Hypothalamus (tissue), 51 donors: ENCODE measurements around the gene CD27.
A peak's percentile ranks its signal among the peaks of the same experiment; 100 is the strongest.
"Not testable (repeated sequence)": the region's sequence is repeated elsewhere in the genome, so short reads cannot be mapped to it uniquely, and the experiment has no call there.

Experiments used
- DNase-seq, 51 donors: peaks; one replicate each; lab custom pipeline; 2025; lab: John Stamatoyannopoulos, UW

Gene CD27

DNA sequence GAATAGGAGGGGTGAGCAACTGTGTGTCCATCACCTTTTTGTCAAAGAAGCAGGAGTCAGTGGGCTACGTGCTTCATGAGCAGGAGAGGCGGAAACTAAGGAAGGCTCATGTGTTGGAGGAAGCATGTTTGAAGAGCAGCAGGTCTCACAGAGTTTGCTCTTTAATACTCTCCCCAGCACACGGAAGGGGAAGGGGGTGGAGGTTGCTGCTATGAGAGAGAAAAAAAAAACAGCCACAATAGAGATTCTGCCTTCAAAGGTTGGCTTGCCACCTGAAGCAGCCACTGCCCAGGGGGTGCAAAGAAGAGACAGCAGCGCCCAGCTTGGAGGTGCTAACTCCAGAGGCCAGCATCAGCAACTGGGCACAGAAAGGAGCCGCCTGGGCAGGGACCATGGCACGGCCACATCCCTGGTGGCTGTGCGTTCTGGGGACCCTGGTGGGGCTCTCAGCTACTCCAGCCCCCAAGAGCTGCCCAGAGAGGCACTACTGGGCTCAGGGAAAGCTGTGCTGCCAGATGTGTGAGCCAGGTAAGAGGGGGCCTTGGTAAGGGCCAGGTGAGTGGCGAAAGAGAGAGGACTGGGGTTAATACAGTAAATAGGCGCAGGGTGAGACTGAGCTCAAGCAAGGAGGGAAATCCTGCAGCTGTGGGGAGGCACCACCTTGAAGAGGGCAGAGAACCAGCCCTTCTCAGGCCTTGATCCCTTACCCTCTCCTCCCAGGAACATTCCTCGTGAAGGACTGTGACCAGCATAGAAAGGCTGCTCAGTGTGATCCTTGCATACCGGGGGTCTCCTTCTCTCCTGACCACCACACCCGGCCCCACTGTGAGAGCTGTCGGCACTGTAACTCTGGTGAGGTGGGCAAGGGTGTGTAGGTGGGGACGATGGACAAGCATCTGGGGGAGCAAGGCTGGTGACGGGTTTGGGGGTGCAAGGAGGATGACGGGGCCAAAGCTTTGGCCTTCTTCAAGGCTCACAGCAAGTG, at the start of gene CD27:
Gene CD27, plus strand, starts transcription at position 252 of the 985 bp plus-strand sequence. Its CDS starts 141 bp downstream, at position 393.
- peak in 1 of 51 donors; percentile 100 for DNase-seq

GRCh38 chr12:6396031-6396430, 48.7 kb upstream of the CD27 start:
- DNase-seq = no peak

DNA sequence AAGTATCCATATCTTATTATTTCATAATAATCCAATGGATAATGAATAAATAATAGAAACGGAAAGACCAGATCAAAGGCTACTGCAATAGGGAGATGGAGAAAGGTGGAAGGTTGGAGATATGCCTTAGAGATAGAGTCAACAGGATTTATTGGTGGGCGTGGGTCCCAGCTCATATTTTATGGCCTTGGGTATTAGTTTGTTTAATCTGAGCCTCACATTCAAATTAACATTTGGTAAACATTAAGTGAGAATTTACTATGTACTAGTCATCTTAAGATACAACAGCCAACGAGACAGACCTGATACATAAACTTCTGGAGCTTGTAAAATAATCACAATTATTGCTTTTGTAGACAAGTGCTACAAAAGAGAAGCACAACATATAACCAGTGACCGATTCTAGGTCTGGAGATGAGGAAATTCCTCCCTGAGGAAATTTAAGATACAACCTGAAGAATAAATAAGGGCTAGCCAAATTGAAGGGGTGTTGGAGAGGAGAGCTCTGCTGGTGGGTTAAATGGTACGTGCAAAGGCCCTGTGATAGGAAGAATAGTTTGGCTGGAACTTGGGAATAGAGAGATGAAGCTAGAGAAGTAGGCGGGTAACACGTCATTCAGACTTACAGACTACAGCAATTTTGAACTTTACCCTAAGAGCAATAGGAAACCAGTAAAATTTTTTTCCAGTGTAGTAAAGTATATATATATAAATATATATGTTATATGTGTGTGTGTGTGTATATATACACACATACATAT, 44.7 kb upstream of the CD27 start:
- no peak for DNase-seq

- no peak for DNase-seq
Observed at GRCh38 chr12:6404390-6404789, 40.4 kb upstream of the CD27 start.

DNA sequence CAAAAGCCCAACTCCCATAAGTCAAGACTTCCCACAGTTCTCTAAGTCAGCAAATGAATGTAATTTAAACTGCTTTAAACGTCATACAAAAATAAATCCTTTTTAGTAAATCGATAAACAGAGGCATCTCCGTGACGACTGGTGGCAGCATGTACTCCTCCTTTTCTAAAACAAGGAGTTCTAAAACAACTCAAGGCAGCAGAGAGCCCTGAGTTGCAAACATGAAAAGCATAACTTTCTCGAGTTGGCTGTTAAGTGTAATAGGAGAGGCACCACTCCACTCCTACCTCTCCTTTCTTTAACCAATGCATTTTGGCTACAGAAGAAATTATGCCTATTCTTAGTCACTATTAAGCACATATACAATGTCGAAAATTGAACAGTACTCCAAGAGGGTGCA, 38.8 kb upstream of the CD27 start:
- DNase-seq = no peak

- DNase-seq = no peak
Observed at GRCh38 chr12:6407236-6407954, 37.4 kb upstream of the CD27 start.

- peak in 3 of 51 donors; percentile 6 to 36 (median 8) for DNase-seq
Observed at GRCh38 chr12:6416596-6416995, 28.2 kb upstream of the CD27 start.

GRCh38 chr12:6418796-6419195, 26.0 kb upstream of the CD27 start:
- DNase-seq = no peak

GRCh38 chr12:6420364-6420763, 24.4 kb upstream of the CD27 start:
- no peak for DNase-seq

- peak in 46 of 51 donors; percentile 8 to 83 (median 60) for DNase-seq
Observed at GRCh38 chr12:6423267-6424007, 21.3 kb upstream of the CD27 start.

DNA sequence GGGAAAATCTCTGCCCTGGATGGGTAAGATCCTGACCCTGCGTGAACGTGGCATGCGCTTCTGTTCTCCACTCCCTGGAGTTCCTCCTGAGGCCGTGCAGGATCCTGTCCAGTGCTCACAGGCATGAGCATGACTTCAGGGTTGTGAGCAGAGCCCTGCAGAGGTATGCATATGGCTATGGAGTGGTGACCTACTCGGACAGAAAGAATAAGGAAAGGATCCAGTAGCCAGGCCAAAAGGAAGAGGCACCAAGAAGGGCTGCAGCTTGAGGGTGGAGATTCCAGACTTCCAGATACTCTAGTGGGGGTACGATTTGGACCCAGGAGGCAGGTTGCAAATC, 20.8 kb upstream of the CD27 start:
- no peak for DNase-seq

DNA sequence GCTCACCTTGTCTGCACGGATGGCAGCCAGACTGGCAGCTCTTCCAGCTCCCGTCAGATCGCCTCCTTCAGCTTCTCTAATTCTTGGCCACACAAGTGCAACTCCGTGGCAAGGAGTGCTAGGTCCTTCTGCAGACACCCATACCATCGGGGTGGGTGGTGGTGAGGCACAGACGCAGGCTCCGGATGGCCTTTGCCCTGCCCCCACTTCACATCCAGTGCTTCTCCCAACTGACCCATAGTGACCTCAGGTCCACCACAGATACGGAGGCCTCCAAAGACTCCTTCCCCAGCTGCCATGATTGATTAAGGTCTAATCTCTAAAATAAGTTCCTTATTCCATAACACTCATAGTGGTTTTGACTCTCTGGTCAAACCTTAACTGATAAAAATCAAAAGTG, 19.9 kb upstream of the CD27 start:
- no peak for DNase-seq

DNA sequence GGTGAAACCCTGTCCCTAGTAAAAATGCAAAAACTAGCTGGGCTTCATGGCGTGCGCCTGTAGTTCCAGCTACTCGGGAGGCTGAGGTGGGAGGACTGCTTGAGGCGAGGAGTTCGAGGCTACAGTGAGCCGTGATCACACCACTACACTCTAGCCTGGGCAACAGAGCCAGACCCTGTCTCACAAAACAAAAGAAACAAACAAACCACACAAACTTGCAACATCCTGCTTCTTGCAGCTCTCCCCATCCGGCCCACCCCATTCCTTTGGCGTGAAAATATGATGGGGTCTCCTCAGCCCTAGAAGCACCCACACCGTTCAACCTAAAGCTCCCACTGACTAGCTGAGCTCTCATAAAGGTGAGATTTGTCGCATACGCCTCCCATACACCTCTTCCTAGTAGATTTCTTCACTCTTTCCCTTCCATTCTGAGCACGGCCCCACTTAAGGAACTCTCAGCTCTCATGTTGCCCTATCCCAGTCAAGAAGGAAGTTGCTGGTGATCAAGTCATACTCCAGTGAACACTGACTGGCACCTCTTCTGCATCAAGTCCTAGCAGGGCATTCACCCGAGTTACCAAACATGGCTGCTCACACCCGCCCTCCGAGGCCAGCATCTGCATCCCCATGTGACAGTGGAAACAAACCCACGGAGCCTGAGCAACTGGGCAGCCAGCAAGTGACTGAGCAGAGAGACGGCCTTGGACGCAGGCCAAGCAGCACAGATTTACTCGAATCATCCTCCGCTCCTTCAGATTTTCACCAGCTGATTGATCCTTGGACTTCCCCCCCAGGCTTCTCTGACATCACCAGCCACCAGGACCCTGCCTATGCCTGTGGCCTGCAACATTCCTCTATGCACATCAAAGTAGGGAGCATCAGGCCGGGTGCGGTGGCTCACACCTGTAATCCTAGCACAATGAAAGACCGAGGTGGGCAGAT, 18.9 kb upstream of the CD27 start:
- peak in 18 of 51 donors; percentile 5 to 44 (median 22) for DNase-seq

DNA sequence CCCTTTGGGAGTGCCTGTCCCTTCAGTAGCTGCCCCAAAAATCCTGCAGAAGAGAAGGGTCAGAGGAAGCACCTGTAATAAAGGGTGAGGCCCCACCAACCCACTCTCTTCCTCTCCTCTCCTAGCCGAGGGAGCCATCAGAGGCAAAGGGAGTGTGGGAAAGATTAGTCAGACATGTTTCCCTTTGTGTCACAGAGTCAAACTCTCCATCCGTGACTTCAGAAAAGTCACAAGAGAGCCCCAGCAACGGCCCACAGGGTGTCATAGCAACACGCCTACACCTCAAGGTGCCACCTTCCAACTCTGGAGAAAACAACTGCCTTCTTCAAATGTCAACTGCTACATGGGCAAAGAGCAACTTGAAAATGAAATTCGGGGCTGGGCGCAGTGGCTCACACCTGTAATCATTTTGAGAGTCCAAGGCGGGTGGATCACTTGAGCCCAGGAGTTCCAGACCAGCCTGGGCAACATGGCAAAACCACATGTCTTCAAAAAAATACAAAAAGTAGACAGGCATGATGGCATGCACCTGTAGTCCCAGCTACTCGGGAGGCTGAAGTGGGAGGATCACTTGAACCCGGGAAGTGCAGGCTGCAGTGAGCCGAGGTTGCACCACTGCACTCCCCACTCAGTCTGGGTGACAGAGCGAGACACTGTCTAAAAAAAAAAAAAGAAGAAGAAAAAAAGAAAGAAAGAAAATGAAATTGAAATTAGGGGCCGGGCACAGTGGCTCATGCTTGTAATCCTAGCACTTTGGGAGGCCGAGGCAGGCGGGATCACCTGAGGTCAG, 17.7 kb upstream of the CD27 start:
- peak in 3 of 51 donors; percentile 9 to 75 (median 28) for DNase-seq

GRCh38 chr12:6427796-6428195, 17.0 kb upstream of the CD27 start:
- not testable (repeated sequence) for DNase-seq

DNA sequence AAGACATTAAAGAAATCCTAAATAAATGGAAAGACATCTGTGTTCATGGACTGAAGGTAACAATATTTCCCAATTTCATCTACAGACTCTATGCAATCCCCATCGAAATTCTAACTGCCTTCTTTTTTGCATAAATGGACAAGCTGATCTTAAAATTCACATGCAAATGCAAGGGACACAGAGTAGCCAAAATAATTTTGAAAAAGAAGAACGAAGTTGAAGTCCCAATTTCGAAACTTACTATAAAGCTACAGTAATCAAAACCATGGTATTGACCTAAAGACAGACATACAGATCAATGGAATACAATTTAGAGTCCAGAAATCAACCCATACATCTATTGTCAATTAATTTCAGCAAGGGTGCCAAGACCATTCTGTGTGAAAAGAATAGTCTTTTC, 16.4 kb upstream of the CD27 start:
- no peak for DNase-seq

- peak in 13 of 51 donors; percentile 5 to 49 (median 30) for DNase-seq
Observed at GRCh38 chr12:6430124-6430989, 14.4 kb upstream of the CD27 start.
